ENCODE data around the gene ACSL5. TPM values are rescaled to one million over a fixed set of nuclear protein-coding genes. Genes with fewer than 3 reads are reported as not detected.

The ACSL5 gene
- total and polyA plus RNA-seq, 2 donors (not counting 1 experiment from before 2014, with no cell fraction given), result 31.5 to 36.2 TPM

DNA sequence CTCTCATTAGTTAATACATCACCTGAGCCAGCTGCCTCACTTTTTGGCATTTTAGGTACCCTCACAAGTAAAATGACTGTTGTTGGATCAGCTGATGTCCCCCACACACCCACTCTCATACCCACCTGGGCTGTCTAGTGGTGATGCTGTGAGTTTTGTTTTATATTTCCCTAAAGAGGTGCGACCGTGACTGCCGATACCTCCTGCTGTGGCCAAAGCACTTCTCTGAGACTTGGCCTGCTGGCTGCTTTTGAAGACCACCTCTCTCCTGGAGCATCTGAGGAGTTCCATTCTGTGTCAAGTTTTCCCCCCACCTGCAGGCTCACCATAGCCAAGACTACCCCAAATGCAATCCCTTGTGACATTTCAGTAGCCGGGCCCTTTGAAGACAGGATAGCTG is 6.4 kb upstream of the ACSL5 start:
- H3K4me1 ChIP-seq (ENCODE audit: control insufficient read depth in 2 of 2, insufficient read depth in 2 of 2, low read length in 2 of 2), result no peaks in the 10 kb centered on the region
- Mint-ChIP-seq H3K4me3 (no peak overlapping the region), H3K4me1 (peaks cover 3% of the 10 kb centered on the region), H3K9me3 (ENCODE audit: insufficient read depth) (no peaks in the 10 kb centered on the region), H3K27ac (no peak overlapping the region), H3K27me3 (no peaks in the 10 kb centered on the region)
- H2AFZ ChIP-seq (ENCODE audit: insufficient read depth, low read depth, low read length, poor library complexity, severe bottlenecking), result no peak overlapping the region
- TF ChIP-seq, protein P1, sequence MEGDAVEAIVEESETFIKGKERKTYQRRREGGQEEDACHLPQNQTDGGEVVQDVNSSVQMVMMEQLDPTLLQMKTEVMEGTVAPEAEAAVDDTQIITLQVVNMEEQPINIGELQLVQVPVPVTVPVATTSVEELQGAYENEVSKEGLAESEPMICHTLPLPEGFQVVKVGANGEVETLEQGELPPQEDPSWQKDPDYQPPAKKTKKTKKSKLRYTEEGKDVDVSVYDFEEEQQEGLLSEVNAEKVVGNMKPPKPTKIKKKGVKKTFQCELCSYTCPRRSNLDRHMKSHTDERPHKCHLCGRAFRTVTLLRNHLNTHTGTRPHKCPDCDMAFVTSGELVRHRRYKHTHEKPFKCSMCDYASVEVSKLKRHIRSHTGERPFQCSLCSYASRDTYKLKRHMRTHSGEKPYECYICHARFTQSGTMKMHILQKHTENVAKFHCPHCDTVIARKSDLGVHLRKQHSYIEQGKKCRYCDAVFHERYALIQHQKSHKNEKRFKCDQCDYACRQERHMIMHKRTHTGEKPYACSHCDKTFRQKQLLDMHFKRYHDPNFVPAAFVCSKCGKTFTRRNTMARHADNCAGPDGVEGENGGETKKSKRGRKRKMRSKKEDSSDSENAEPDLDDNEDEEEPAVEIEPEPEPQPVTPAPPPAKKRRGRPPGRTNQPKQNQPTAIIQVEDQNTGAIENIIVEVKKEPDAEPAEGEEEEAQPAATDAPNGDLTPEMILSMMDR (IDR thresholded peaks at IDR 0.05), result no peak
- TF ChIP-seq EZH2 (IDR thresholded peaks at IDR 0.05; ENCODE audit: borderline replicate concordance, insufficient read depth, low read depth, low read length, poor library complexity, severe bottlenecking), result no peak
- CTCF ChIA-PET, result no interaction called here
- POLR2A ChIA-PET, result no interaction called here
- intact Hi-C loops (cut with micrococcal nuclease), result no loop called here
- no peak for DNase-seq
- H3K9me3 ChIP-seq (ENCODE audit: control extremely low read depth in 1 of 3, control insufficient read depth in 2 of 3, insufficient read depth in 1 of 3, low read length in 2 of 3), result peaks cover 0 to 3% (median 0%) of the 10 kb centered on the region in 3 donors
- H3K27me3 ChIP-seq (replicated peaks in 1 of 4; ENCODE audit: control extremely low read depth in 1 of 4, control insufficient read depth in 3 of 4, insufficient read depth in 4 of 4, low read length in 3 of 4), result no peaks in the 10 kb centered on the region
- no peaks in the 10 kb centered on the region for H4K20me1 ChIP-seq (ENCODE audit: control insufficient read depth, insufficient read depth, low read length, poor library complexity, severe bottlenecking)
- no peak overlapping the region for H3K27ac ChIP-seq (ENCODE audit: low read length in 2 of 2)
- no peak for ATAC-seq (ENCODE audit: low read depth)
- H3K4me2 ChIP-seq (replicated peaks; ENCODE audit: low read depth, low read length, poor library complexity, severe bottlenecking), result no peak overlapping the region
- WGBS (ENCODE audit: insufficient coverage), result 89% methylated on average over 1 of the region's 4 CpGs
- no peaks in the 10 kb centered on the region for H3K36me3 ChIP-seq (replicated peaks in 1 of 2; ENCODE audit: control extremely low read depth in 1 of 2, control insufficient read depth in 1 of 2, extremely low read depth in 1 of 2, insufficient read depth in 2 of 2, low read length in 1 of 2)
- no peak overlapping the region for H3K9ac ChIP-seq (ENCODE audit: low read length)
- no peak overlapping the region for H3K4me3 ChIP-seq (ENCODE audit: control extremely low read depth in 1 of 5, extremely low read depth in 1 of 5, insufficient read depth in 1 of 5, low read depth in 2 of 5, low read length in 4 of 5)
- H3K79me2 ChIP-seq (ENCODE audit: control insufficient read depth, insufficient read depth, low read length), result no peaks in the 10 kb centered on the region

DNA sequence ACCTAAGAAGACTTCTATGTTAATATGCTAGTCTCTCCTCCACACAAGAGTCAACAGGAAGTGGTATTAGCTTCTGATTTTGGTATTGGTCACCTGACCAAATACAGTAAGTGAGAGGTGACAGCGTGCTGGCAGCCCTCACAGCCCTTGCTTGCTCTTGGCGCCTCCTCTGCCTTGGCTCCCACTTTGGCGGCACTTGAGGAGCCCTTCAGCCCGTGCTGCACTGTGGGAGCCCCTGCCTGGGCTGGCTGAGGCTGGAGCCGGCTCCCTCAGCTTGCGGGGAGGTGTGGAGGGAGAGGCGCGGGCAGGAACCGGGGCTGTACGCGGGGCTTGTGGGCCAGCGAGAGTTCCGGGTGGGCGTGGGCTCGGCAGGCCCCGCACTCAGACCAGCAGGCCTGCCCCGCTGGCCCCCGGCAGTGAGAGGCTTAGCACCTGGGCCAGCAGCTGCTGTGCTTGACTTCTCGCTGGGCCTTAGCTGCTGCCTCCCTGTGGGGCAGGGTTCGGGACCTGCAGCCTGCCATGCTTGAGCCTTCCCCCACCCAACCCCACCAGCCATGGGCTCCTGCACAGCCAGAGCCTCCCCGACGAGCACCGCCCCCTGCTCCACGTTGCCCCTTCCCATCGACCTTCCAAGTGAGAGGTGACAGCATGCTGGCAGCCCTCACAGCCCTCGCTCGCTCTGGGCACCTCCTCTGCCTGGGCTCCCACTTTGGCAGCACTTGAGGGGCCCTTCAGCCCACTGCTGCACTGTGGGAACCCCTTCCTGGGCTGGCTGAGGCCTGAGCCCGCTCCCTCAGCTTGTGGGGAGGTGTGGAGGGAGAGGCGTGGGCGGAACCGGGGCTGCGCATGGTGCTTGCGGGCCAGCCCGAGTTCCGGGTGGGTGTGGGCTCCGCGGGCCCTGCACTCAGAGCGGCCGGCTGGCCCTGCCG is 4.2 kb upstream of the ACSL5 start:
- intact Hi-C loops (cut with micrococcal nuclease), result no loop called here
- 86% methylated on average over 36 of the region's 40 CpGs for WGBS (ENCODE audit: insufficient coverage)
- ATAC-seq (ENCODE audit: low read depth) (peak; percentile 43), DNase-seq (peak; percentile 28)
- Histone ChIP-seq H3K4me3 (ENCODE audit: control extremely low read depth in 1 of 5, extremely low read depth in 1 of 5, insufficient read depth in 1 of 5, low read depth in 2 of 5, low read length in 4 of 5) (no peak overlapping the region), H3K4me2 (replicated peaks; ENCODE audit: low read depth, low read length, poor library complexity, severe bottlenecking) (no peak overlapping the region), H3K79me2 (ENCODE audit: control insufficient read depth, insufficient read depth, low read length) (no peaks in the 10 kb centered on the region), H3K4me1 (ENCODE audit: control insufficient read depth in 2 of 2, insufficient read depth in 2 of 2, low read length in 2 of 2) (peaks cover 3% of the 10 kb centered on the region in 2 donors), H3K9ac (ENCODE audit: low read length) (no peak overlapping the region), H4K20me1 (ENCODE audit: control insufficient read depth, insufficient read depth, low read length, poor library complexity, severe bottlenecking) (no peaks in the 10 kb centered on the region), H3K9me3 (ENCODE audit: control extremely low read depth in 1 of 3, control insufficient read depth in 2 of 3, insufficient read depth in 1 of 3, low read length in 2 of 3) (peaks cover 0 to 3% (median 0%) of the 10 kb centered on the region in 3 donors), H3K36me3 (replicated peaks in 1 of 2; ENCODE audit: control extremely low read depth in 1 of 2, control insufficient read depth in 1 of 2, extremely low read depth in 1 of 2, insufficient read depth in 2 of 2, low read length in 1 of 2) (no peaks in the 10 kb centered on the region), H3K27me3 (replicated peaks in 1 of 4; ENCODE audit: control extremely low read depth in 1 of 4, control insufficient read depth in 3 of 4, insufficient read depth in 4 of 4, low read length in 3 of 4) (no peaks in the 10 kb centered on the region), H3K27ac (ENCODE audit: low read length in 2 of 2) (no peak overlapping the region), H2AFZ (ENCODE audit: insufficient read depth, low read depth, low read length, poor library complexity, severe bottlenecking) (peak overlapping the region; percentile 49)
- no peak overlapping the region for H3K27ac Mint-ChIP-seq
- peaks cover 10% of the 10 kb centered on the region for H3K4me1 Mint-ChIP-seq
- TF ChIP-seq, protein P1 (IDR thresholded peaks at IDR 0.05), result no peak
- no peak for TF ChIP-seq EZH2 (IDR thresholded peaks at IDR 0.05; ENCODE audit: borderline replicate concordance, insufficient read depth, low read depth, low read length, poor library complexity, severe bottlenecking)
- POLR2A ChIA-PET, result no interaction called here
- no peaks in the 10 kb centered on the region for H3K27me3 Mint-ChIP-seq
- no peak overlapping the region for H3K4me3 Mint-ChIP-seq
- H3K9me3 Mint-ChIP-seq (ENCODE audit: insufficient read depth), result no peaks in the 10 kb centered on the region
- CTCF ChIA-PET, result no interaction called here

Measured in B cell (primary cell).